HG03442 (cell line): ENCODE data around the gene RANBP1.

Source experiments
- ATAC-seq: cut with Tn5 transposase; IDR thresholded peaks from one replicate; pipeline ENCODE4 v1.9.1; 2021; ENCODE audit warnings: mild to moderate bottlenecking, moderate library complexity; ENCODE audit not compliant: unreplicated experiment

Gene RANBP1

GRCh38 chr22:20107951-20108756, 7.8 kb upstream of the RANBP1 start:
- no peak for ATAC-seq

DNA sequence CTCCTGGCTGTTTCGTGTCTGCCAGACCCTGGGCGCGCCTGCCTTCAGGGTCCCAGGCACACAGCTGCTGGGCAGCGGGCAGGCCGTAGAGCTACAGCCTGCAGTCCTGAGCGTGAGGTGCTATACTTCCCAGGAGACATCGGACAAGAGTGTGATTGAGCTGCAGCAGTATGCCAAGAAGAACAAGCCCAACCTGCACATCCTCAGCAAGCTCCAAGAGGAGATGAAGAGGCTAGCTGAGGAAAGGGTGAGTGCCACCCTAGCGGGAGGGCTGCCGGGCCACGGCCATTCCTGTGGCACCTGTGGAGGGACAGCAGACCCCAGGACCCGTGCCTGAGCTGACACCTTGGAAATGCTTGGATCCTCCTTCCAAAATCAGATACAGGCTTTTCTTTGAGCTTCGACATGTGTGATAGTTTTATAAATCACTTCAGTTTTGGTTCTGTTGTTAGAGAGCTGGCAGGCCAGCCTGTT, 7.1 kb upstream of the RANBP1 start:
- no peak for ATAC-seq

GRCh38 chr22:20109411-20110358, 6.2 kb upstream of the RANBP1 start:
- no peak for ATAC-seq

- ATAC-seq = no peak
These were observed 5.4 kb upstream of the RANBP1 start for GRCh38 chr22:20110359-20110985.

DNA sequence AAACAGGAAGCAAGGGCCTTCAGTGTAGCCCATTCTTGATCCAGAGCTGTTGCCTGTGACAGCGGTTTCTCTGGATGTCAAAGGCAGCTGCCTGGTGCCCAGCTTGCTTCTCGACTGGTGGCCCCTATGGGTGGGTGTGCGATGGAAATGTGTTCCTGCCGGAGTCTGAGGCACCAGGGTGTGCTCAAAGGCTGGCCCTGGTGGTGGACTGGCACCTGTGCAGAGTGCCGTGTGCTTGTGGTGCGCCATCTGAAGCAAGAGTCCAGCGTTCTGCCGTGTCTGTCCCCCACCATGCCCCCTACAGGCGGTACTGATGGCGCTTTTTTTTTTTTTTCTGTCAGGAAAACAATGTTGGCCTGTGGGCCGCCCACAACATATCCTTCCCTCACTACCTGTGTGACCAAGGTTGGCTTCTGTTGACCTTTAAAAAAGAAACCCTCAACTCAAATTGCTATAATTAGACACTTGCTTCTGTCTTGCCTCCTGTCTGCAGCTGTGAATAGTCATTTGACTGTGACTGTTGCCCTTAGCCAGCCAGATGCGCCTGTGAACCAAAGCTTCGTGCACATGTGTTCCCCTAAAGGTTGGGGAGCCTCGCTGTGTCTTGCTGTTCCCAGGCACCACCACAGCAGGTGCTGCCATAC, 4.7 kb upstream of the RANBP1 start:
- ATAC-seq = no peak

DNA sequence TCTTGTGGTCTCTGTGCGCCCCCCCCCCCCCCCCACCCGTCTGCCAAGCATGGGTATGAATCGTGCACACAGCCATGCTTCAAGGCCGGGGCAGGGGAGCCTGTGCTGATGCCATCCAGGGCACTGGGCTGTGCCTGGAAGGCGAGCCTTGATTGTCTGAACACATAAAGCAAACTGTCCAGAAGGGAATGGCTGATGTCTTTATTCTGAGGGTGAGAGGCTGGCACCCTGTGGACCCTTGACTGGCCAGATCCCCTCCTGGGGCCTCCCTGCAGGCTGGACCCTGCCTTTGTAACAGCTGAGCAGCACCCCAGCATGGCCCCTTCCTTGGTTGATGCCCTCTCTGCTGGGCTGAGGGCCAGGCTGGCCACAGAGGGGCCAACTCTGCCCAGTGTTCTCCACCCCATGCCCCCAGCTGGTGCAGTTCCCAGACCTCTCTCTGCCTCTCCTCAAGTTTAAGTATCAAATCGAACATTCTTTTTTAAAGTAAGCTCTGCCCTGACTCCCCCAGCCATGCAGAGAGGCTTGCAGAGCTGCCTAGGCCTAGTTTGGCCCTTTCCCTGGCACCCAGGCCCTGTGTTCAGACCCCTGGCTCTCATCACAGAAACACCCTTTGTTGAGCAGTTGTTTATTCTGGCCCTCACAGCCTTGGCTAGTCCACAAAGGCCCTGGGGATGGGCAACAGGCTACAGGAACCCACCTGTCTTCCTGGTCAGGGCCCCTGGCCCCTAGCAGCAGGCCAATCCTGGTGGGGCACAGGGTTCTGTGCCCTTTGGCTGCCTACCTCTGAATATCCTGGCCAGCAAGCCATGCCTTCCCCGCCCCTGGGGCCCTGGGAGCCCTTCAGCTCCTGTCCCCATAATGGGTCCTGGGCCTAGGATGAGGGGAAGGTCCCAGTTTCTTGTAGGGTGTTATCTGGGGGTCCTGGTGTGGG, 3.9 kb upstream of the RANBP1 start:
- ATAC-seq = no peak

- ATAC-seq = no peak
These were observed 3.0 kb upstream of the RANBP1 start for GRCh38 chr22:20112623-20113511.

DNA sequence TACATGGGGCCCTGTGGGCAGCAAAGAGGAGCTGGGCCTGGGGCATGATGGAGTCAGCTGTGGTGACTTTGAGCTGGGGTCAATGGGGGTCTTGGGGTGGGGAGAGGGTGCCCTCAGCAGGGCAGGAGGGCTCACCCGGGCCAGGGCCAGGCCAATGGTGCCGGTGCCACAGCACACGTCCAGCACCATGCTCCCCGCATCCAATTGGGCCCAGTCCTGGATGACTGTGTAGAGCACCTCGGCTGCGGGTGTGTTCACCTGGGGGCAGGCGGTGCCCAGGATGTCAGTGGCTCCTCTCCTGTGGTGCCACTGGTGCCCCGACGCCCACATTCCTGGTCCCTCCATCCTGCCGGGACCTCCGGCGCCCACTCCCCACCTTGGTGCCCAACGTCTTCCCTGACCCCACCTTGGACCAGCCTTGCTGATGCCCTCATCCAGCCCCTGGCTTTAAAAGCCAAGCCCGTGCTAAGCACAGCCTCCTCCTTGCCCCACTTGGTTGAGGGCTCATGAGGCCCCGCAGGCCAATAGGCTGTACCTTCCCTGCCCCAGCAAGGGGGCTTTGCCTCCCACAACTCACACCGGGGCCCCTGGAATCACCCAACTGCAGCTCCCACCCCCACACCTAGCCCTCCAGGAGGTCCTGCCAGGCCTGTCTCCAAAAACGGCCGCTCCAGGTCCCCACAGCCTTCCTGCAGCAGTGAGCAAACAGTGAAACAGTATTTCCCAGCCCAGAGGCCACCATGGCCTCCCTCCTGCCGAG, 2.2 kb upstream of the RANBP1 start:
- ATAC-seq = no peak

DNA sequence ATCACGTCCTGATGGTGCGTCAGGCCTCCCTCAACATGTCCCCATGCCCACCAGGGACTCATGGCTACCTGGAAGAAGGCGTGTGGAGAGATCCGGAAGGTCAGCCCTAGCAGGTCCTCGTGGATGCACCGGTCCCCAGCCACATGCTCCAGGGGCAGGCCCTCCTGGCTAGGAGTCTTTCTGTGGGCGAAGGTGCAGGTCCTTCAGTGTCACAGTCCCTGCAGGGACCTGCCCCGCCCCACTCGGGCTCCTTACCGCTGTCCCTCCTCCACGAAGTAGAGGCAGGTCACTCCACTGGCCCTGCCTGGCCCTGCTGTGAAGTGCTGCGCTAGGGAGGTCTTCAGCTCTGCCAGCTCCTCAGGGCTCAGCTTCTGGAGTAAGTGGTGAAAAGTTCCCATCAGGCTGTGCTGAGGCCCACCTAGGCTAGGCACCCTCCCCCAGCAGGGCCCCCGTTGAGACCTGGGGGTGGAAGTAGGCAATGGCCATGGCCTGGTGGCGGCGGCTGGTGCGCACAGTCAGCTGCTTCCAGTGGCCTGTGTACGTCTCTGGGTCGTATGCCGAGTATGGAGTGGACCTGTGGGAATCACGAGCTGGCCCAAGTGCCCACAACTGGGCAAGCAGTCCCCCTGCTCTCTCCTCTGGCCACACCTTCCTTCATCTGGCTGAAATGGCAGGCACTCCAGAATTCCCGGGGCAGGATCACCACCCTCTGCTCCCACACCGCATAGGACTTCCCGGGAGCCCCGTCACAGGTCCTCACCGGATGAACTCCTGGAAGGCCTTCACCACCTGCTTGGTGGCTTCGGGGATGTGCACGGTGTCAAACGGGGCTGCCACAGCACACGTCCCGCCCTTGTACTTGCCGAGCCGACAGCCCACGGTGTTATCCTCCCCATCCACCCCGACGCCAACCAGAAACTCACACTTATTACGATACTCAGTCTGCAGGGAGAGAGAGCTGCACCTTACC, 1.1 kb upstream of the RANBP1 start:
- ATAC-seq = no peak

DNA sequence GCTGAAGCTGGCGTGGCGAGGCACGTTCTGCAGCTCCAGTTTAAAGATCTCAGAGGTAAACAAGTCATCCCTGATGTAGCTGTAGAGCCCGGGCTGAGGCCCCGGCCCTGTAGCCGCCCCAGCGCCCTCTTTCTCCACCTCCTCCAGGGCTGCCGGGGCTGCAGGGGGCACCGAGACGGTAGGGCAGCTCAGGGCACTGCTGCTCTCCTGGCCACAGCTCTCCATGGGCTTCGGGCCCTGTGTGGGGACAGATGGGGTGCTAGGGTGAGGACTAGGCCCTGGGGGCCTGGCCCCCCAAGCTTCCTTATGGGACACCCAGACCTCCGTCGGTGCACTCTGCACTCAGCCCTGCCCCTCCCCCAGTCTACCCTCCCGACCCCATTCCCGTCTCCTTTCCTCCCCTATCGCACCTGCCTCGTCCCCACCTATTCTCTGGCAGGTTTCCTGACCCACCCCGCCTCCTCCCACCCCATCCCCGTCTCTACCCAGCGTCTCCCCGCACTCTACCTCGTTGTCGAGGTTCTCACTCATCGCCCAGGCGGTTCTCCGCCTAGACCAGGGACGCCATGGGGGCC, 559 bp downstream of the RANBP1 start:
- ATAC-seq = no peak

- ATAC-seq = peak; percentile 83
These were observed 1.2 kb downstream of the RANBP1 start, which contains the start of gene TRMT2A for GRCh38 chr22:20116951-20117632. TSS of gene TRMT2A (minus strand) at chr22:20117226. CDS start at chr22:20116906, 320 bp downstream.

- ATAC-seq = peak; percentile 17
These were observed 1.9 kb downstream of the RANBP1 start for GRCh38 chr22:20117633-20118299.

- ATAC-seq = no peak
These were observed 2.6 kb downstream of the RANBP1 start for GRCh38 chr22:20118300-20119020.

DNA sequence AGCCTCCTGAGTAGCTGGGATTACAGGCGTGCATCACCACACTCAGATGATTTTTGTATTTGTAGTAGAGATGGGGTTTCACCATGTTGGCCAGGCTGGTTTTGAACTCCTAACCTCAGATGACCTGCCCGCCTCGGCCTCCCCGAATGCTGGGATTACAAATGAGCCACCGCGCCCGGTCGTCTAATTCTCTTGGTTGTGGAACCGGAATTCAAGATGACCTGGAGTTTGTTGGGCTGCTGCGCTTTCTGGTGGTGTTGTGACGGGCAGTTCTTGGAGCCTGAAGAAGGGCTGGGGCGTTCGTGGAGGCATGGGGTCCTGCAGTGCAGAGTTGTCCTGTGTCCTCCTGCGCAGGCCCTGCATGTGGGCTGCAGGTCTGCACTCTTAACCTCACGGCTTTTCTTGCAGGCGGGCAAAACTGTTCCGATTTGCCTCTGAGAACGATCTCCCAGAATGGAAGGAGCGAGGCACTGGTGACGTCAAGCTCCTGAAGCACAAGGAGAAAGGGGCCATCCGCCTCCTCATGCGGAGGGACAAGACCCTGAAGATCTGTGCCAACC, 6.0 kb downstream of the RANBP1 start:
- no peak for ATAC-seq
